H1 (cell line): Measurements from ENCODE around the gene CCDC110. TPM values are rescaled to one million over a fixed set of nuclear protein-coding genes. Genes with fewer than 3 reads are reported as not detected.

Source experiments
- BACH1 ChIP-seq: IDR thresholded peaks from 2 replicates; pipeline ENCODE4 v1.6.1; 2012; ENCODE audit warnings: low read length, improper control_type of control experiment
- BCL11A ChIP-seq, 2 experiments: IDR thresholded peaks; one replicate each; pipeline ENCODE4 v1.6.1; 2011; ENCODE audit warnings: low read depth in 2 of 2, low read length in 2 of 2, mild to moderate bottlenecking in 2 of 2
- BRCA1 ChIP-seq: IDR thresholded peaks from 2 replicates; pipeline ENCODE4 v1.6.1; 2012; ENCODE audit warnings: low read depth, low read length, improper control_type of control experiment
- CEBPB ChIP-seq: IDR thresholded peaks from 2 replicates; pipeline ENCODE4 v1.6.1; 2012; ENCODE audit warnings: low read depth, low read length
- CHD2 ChIP-seq: IDR thresholded peaks from 2 replicates; pipeline ENCODE4 v1.6.1; 2012; ENCODE audit warnings: low read length, improper control_type of control experiment
- CTBP2 ChIP-seq: IDR thresholded peaks from 2 replicates; pipeline ENCODE4 v1.7.0; 2011; ENCODE audit warnings: borderline replicate concordance, mild to moderate bottlenecking, moderate library complexity, mixed read lengths, low read length; ENCODE audit not compliant: insufficient read depth, insufficient read length
- EZH2 ChIP-seq: fragments of 200-600 bp; sonication (generic); IDR thresholded peaks from 2 replicates; pipeline ENCODE4 v1.7.1; 2012; ENCODE audit warnings: low read depth, mild to moderate bottlenecking, moderate library complexity, low read length, inconsistent platforms; ENCODE audit not compliant: severe bottlenecking
- GABPA ChIP-seq: IDR thresholded peaks from 2 replicates; pipeline ENCODE4 v1.6.1; 2011; ENCODE audit warnings: mild to moderate bottlenecking, low read length, moderate library complexity, borderline replicate concordance; ENCODE audit not compliant: insufficient read depth
- KDM1A ChIP-seq: fragments of 200-600, 300-600 bp; sonication (generic); IDR thresholded peaks from 2 replicates; pipeline ENCODE4 v1.7.1; 2016; ENCODE audit warnings: mild to moderate bottlenecking, low read length, borderline replicate concordance
- MAFK ChIP-seq: IDR thresholded peaks from 2 replicates; pipeline ENCODE4 v1.6.1; 2012; ENCODE audit warnings: low read depth, mild to moderate bottlenecking, improper control_type of control experiment, low read length
- POLR2A ChIP-seq, 2 experiments: IDR thresholded peaks; 1 replicate in 1 of 2; 2 replicates in 1 of 2; pipeline ENCODE4 v1.6.1; 2011; ENCODE audit warnings: low read depth in 2 of 2, low read length in 2 of 2, mild to moderate bottlenecking in 2 of 2; ENCODE audit errors: control extremely low read depth in 1 of 2
- POLR2AphosphoS5 ChIP-seq: IDR thresholded peaks from 2 replicates; pipeline ENCODE4 v1.6.1; 2011; ENCODE audit warnings: low read depth, low read length
- RBBP5 ChIP-seq: IDR thresholded peaks from 2 replicates; pipeline ENCODE4 v1.7.1; 2012; ENCODE audit warnings: low read depth, mild to moderate bottlenecking, inconsistent platforms, low read length, moderate library complexity, borderline replicate concordance
- RXRA ChIP-seq: IDR thresholded peaks from 2 replicates; pipeline ENCODE4 v1.6.1; 2011; ENCODE audit warnings: low read depth, mild to moderate bottlenecking, low read length, moderate library complexity; ENCODE audit not compliant: insufficient read depth
- SIN3A ChIP-seq, 2 experiments: IDR thresholded peaks in 1 of 2; conservative IDR thresholded peaks in 1 of 2; 2 replicates each; pipeline ENCODE4 v1.6.1; 2011 to 2012; ENCODE audit warnings: low read length in 2 of 2, improper control_type of control experiment in 1 of 2, low read depth in 1 of 2, mild to moderate bottlenecking in 1 of 2
- SIRT6 ChIP-seq: IDR thresholded peaks from one replicate; pipeline ENCODE4 v1.7.1; 2012; ENCODE audit warnings: low read length, inconsistent platforms
- TAF7 ChIP-seq: optimal IDR thresholded peaks from 2 replicates; pipeline ENCODE3; 2011; ENCODE audit warnings: low read depth, mild to moderate bottlenecking, inconsistent platforms, low read length, moderate library complexity, borderline replicate concordance
- TCF12 ChIP-seq: IDR thresholded peaks from 2 replicates; pipeline ENCODE4 v1.6.1; 2011; ENCODE audit warnings: low read depth, mild to moderate bottlenecking, low read length
- ZNF274 ChIP-seq: IDR thresholded peaks from 2 replicates; pipeline ENCODE4 v1.7.0; 2012; ENCODE audit warnings: low read length, borderline replicate concordance; ENCODE audit errors: extremely low read depth
- polyA plus RNA-seq, 7 experiments: library from polyadenylated mRNA; depleted of rRNA in 3 of 7; stranded (reverse) in 5 of 7; unstranded in 2 of 7; fragments of >200 nt in 5 of 7; fragments of 200-250 nt in 2 of 7; gene quantifications; 1 replicate in 5 of 7; 2 replicates in 1 of 7; 4 replicates in 1 of 7; pipeline versions ENCODE4 v1.2.1 to v1.2.3, GENCODE V29; 2011 to 2013; ENCODE audit warnings: missing spikeins in 2 of 7, mixed read lengths in 2 of 7
- total RNA-seq: library from RNA; stranded (reverse); fragmentation: NEBNext Ultra II Directional; extraction: Animal tissue kit (Norgen Biotek cat#: 25700); gene quantifications from 2 replicates; pipeline ENCODE4 v1.2.1, GENCODE V29; 2021
- TF ChIP-seq, protein P1 (sequence below): IDR thresholded peaks from 2 replicates; pipeline ENCODE4 v1.6.1; 2012; ENCODE audit warnings: low read length, inconsistent platforms
- TF ChIP-seq, protein P2 (sequence below): IDR thresholded peaks from 2 replicates; pipeline ENCODE4 v1.6.1; 2011; ENCODE audit warnings: low read length, improper control_type of control experiment

Gene CCDC110
- total and polyA plus RNA-seq, 2 of the 8 experiments (the other 6 are each of a cell fraction or from before 2014, with no cell fraction given) = 0.33 to 3.1 TPM

DNA sequence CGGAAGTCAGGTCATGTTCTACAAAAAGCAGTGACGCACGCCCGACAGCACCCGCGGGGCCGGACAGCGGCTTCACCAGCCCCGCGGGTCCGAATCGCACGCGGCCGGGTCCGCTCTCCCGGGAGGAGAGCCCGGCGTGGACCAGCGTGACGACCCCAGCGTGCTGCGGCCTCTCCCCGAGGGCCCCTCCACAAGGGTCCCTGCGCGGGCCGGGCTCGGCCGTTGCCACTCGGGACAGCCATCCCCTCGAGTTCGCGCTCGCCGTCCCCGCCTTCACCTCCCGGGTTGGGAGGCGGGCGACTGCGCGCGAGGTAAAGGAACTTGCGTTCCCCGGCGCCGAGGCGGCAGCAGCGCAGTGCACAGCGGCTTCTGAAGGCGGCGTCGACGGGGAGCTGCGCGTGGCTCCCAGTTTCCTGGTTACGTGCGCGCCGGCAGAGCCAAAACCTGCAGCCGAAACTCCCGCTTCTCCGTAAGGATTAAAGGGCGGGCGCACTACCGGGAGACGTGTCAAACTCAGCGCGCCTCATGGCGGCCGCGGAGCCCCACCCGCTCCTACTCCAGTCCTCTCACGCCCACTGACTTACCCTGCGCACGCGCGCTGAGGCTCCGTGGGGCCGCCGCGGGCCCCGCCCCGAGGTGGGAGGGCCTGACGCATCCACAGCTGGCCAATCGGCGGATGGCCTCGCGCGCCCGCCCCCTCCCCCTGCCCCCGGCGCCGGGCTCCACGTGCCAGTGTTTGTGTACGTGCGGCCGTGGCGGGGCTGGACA is 75.4 kb downstream of the CCDC110 start (continued):
- TF ChIP-seq BCL11A (IDR thresholded peaks at IDR 0.05; ENCODE audit: low read depth in 2 of 2, low read length in 2 of 2) (no peak), SIRT6 (no peak), BACH1 (peak; percentile 79), SIN3A (conservative IDR thresholded peaks at IDR 0.05 in 1 of 2, IDR thresholded peaks at IDR 0.05 in 1 of 2; ENCODE audit: low read depth in 1 of 2, low read length in 2 of 2) (0 out of 4 replicates have a peak, but pooled peaks of 1 of the 2 experiments have one; percentile 9), TCF12 (no peak), RXRA (no peak), CEBPB (no peak), BRCA1 (no peak), RBBP5 (peak; percentile 91; the same call in 1 of the 2 replicates), MAFK (no peak), EZH2 (no peak), POLR2AphosphoS5 (peak; percentile 55), CTBP2 (peak; percentile 59), KDM1A (0 out of 2 replicates have a peak, but pooled peaks have one; percentile 7), ZNF274 (no peak), POLR2A (IDR thresholded peaks at IDR 0.05; ENCODE audit: control extremely low read depth in 1 of 2, low read depth in 2 of 2, low read length in 2 of 2) (peak in 1 of 2 experiments; percentile 28; a peak in 2 of 3 replicates), TAF7 (no peak), CHD2 (peak; percentile 51; the same call in 1 of the 2 replicates), GABPA (no peak)
- TF ChIP-seq, protein P1, sequence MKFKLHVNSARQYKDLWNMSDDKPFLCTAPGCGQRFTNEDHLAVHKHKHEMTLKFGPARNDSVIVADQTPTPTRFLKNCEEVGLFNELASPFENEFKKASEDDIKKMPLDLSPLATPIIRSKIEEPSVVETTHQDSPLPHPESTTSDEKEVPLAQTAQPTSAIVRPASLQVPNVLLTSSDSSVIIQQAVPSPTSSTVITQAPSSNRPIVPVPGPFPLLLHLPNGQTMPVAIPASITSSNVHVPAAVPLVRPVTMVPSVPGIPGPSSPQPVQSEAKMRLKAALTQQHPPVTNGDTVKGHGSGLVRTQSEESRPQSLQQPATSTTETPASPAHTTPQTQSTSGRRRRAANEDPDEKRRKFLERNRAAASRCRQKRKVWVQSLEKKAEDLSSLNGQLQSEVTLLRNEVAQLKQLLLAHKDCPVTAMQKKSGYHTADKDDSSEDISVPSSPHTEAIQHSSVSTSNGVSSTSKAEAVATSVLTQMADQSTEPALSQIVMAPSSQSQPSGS = no peak
- TF ChIP-seq, protein P2, sequence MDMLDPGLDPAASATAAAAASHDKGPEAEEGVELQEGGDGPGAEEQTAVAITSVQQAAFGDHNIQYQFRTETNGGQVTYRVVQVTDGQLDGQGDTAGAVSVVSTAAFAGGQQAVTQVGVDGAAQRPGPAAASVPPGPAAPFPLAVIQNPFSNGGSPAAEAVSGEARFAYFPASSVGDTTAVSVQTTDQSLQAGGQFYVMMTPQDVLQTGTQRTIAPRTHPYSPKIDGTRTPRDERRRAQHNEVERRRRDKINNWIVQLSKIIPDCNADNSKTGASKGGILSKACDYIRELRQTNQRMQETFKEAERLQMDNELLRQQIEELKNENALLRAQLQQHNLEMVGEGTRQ = no peak
